H1 (cell line): ENCODE data around the gene NUDT2. TPM values are rescaled to one million over a fixed set of nuclear protein-coding genes. Genes with fewer than 3 reads are reported as not detected.

Experiments used
- CTCF ChIA-PET: fragments of 300-600 bp; sonication (Branson Sonifier 250); formaldehyde crosslinking; loops from one replicate; lab custom pipeline; 2021; ENCODE audit not compliant: partially characterized antibody; lab: Charles Lee
- POLR2A ChIA-PET: fragments of 300-600 bp; sonication (Branson Sonifier 250); formaldehyde crosslinking; loops from one replicate; lab custom pipeline; 2021; ENCODE audit warnings: inconsistent platforms; ENCODE audit not compliant: partially characterized antibody; lab: Charles Lee
- DNase-seq, 2 experiments: peaks; one replicate each; pipeline versions ENCODE4 v3.0.0 to v3.0.0-alpha.2; 2010 to 2022; ENCODE audit warnings: low spot score in 2 of 2, low read depth in 1 of 2, mixed read lengths in 1 of 2
- FAIRE-seq: peaks from 2 replicates; lab custom pipeline; 2011; peaks lifted over from hg19 to GRCh38; lab: Jason Lieb, UNC
- H2AFZ ChIP-seq: 2 replicates; pipeline ENCODE4 v1.8.1; 2012; ENCODE audit warnings: low read length, inconsistent platforms
- H2AK5ac ChIP-seq: 2 replicates; pipeline ENCODE4 v1.6.1; 2013; ENCODE audit warnings: low read depth, low read length
- H2BK120ac ChIP-seq: replicated peaks from 2 replicates; pipeline ENCODE3; 2013; ENCODE audit warnings: low read depth, low read length, inconsistent platforms
- H2BK12ac ChIP-seq: 2 replicates; pipeline ENCODE4 v1.6.1; 2013; ENCODE audit warnings: low read depth, low read length
- H2BK15ac ChIP-seq: 2 replicates; pipeline ENCODE4 v1.6.1; 2013; ENCODE audit warnings: low read length
- H2BK20ac ChIP-seq: 2 replicates; pipeline ENCODE4 v1.6.1; 2013; ENCODE audit warnings: low read length
- H2BK5ac ChIP-seq: 2 replicates; pipeline ENCODE4 v1.6.1; 2013; ENCODE audit warnings: low read depth, low read length
- H3K14ac ChIP-seq: 2 replicates; pipeline ENCODE4 v1.6.1; 2013; ENCODE audit warnings: inconsistent platforms; ENCODE audit not compliant: insufficient read length
- H3K18ac ChIP-seq: 2 replicates; pipeline ENCODE4 v1.6.1; 2013; ENCODE audit warnings: low read length; ENCODE audit errors: extremely low read depth
- H3K23ac ChIP-seq: 2 replicates; pipeline ENCODE4 v1.6.1; 2013; ENCODE audit warnings: inconsistent platforms; ENCODE audit not compliant: insufficient read length
- H3K23me2 ChIP-seq: 2 replicates; pipeline ENCODE4 v1.6.1; 2013; ENCODE audit warnings: low read depth, low read length
- H3K27ac ChIP-seq: 2 replicates; pipeline ENCODE4 v1.6.1; 2011; ENCODE audit warnings: low read depth, low read length, inconsistent platforms
- H3K27me3 ChIP-seq, 4 experiments: replicated peaks in 1 of 4; 1 replicate in 1 of 4; 2 replicates in 3 of 4; pipeline versions ENCODE4 v1.6.1 to v1.8.1; 2011 to 2013; ENCODE audit warnings: low read length in 3 of 4, mild to moderate bottlenecking in 3 of 4, inconsistent platforms in 2 of 4, mixed read lengths in 2 of 4, moderate library complexity in 1 of 4; ENCODE audit not compliant: control insufficient read depth in 3 of 4, insufficient read depth in 3 of 4; ENCODE audit errors: extremely low read depth in 1 of 4
- H3K36me3 ChIP-seq, 4 experiments: 2 replicates each; pipeline versions ENCODE4 v1.6.1 to v1.8.1; 2011 to 2013; ENCODE audit warnings: mild to moderate bottlenecking in 4 of 4, low read length in 3 of 4, moderate library complexity in 2 of 4, control low read depth in 1 of 4, inconsistent platforms in 1 of 4; ENCODE audit not compliant: insufficient read depth in 4 of 4, control insufficient read depth in 2 of 4
- H3K4ac ChIP-seq: replicated peaks from 2 replicates; pipeline ENCODE3; 2013; ENCODE audit warnings: low read length, low read depth, mixed read lengths, inconsistent platforms; ENCODE audit not compliant: insufficient read length
- H3K4me1 ChIP-seq, 4 experiments: replicated peaks in 1 of 4; 1 replicate in 1 of 4; 2 replicates in 3 of 4; pipeline versions ENCODE4 v1.6.1 to v1.8.1; 2011 to 2013; ENCODE audit warnings: low read length in 3 of 4, inconsistent platforms in 2 of 4, mixed read lengths in 1 of 4; ENCODE audit not compliant: insufficient read depth in 4 of 4, control insufficient read depth in 3 of 4
- H3K4me2 ChIP-seq, 2 experiments: 2 replicates each; pipeline versions ENCODE4 v1.6.1 to v1.8.1; 2011 to 2013; ENCODE audit warnings: low read depth in 2 of 2, low read length in 2 of 2, control low read depth in 1 of 2, inconsistent platforms in 1 of 2, mild to moderate bottlenecking in 1 of 2; ENCODE audit not compliant: insufficient read depth in 1 of 2
- H3K4me3 ChIP-seq, 4 experiments: fragments of 200-600, 300-600 bp in 1 of 4; sonication (generic), shearing (Covaris generic), sonication (Bioruptor Twin) in 1 of 4; 2 replicates each; pipeline versions ENCODE4 v1.5.1 to v1.8.1; 2011 to 2016; ENCODE audit warnings: low read length in 4 of 4, low read depth in 3 of 4, control low read depth in 2 of 4, inconsistent platforms in 2 of 4, mild to moderate bottlenecking in 2 of 4, mixed read lengths in 1 of 4, moderate library complexity in 1 of 4; ENCODE audit not compliant: insufficient read depth in 2 of 4; ENCODE audit errors: extremely low read depth in 1 of 4
- H3K56ac ChIP-seq: replicated peaks from 2 replicates; pipeline ENCODE3; 2013; ENCODE audit warnings: low read depth, mild to moderate bottlenecking, mixed read lengths, low read length, inconsistent platforms; ENCODE audit not compliant: insufficient read length
- H3K79me1 ChIP-seq: 2 replicates; pipeline ENCODE4 v1.6.1; 2013; ENCODE audit warnings: low read depth, low read length, control low read depth
- H3K79me2 ChIP-seq, 2 experiments: 2 replicates each; pipeline versions ENCODE4 v1.6.1 to v1.8.1; 2012 to 2013; ENCODE audit warnings: low read length in 2 of 2, mild to moderate bottlenecking in 2 of 2, inconsistent platforms in 1 of 2; ENCODE audit not compliant: insufficient read depth in 2 of 2, control insufficient read depth in 1 of 2
- H3K9ac ChIP-seq, 4 experiments: replicated peaks in 1 of 4; 1 replicate in 1 of 4; 2 replicates in 3 of 4; pipeline versions ENCODE4 v1.6.1 to v1.8.1; 2011 to 2013; ENCODE audit warnings: low read depth in 3 of 4, low read length in 3 of 4, control low read depth in 2 of 4, mild to moderate bottlenecking in 2 of 4, moderate library complexity in 2 of 4, inconsistent platforms in 1 of 4; ENCODE audit errors: extremely low read depth in 1 of 4
- H3K9me3 ChIP-seq, 2 experiments: 2 replicates each; pipeline versions ENCODE4 v1.6.1 to v1.8.1; 2012 to 2013; ENCODE audit warnings: mild to moderate bottlenecking in 2 of 2, moderate library complexity in 2 of 2, control low read depth in 1 of 2, inconsistent platforms in 1 of 2, low read depth in 1 of 2, low read length in 1 of 2, mixed read lengths in 1 of 2; ENCODE audit not compliant: insufficient read depth in 2 of 2
- H4K20me1 ChIP-seq, 2 experiments: replicated peaks in 1 of 2; 2 replicates each; pipeline versions ENCODE3 to v1.8.1; 2011 to 2013; ENCODE audit warnings: inconsistent platforms in 2 of 2, low read length in 2 of 2, mild to moderate bottlenecking in 1 of 2; ENCODE audit not compliant: insufficient read depth in 2 of 2, control insufficient read depth in 1 of 2
- H4K5ac ChIP-seq: 2 replicates; pipeline ENCODE4 v1.6.1; 2013; ENCODE audit warnings: low read length, low read depth, mixed read lengths, inconsistent platforms; ENCODE audit not compliant: insufficient read length
- H4K8ac ChIP-seq: 2 replicates; pipeline ENCODE4 v1.8.0; 2013; ENCODE audit warnings: mild to moderate bottlenecking, moderate library complexity, low read length, inconsistent platforms; ENCODE audit not compliant: insufficient read depth; ENCODE audit errors: extremely low read depth
- H4K91ac ChIP-seq: replicated peaks from 2 replicates; pipeline ENCODE3; 2013; ENCODE audit warnings: low read length, mixed read lengths, inconsistent platforms; ENCODE audit not compliant: insufficient read length
- BRCA1 ChIP-seq: IDR thresholded peaks from 2 replicates; pipeline ENCODE4 v1.6.1; 2012; ENCODE audit warnings: low read depth, low read length, improper control_type of control experiment
- CTBP2 ChIP-seq: IDR thresholded peaks from 2 replicates; pipeline ENCODE4 v1.7.0; 2011; ENCODE audit warnings: borderline replicate concordance, mild to moderate bottlenecking, moderate library complexity, mixed read lengths, low read length; ENCODE audit not compliant: insufficient read depth, insufficient read length
- GABPA ChIP-seq: IDR thresholded peaks from 2 replicates; pipeline ENCODE4 v1.6.1; 2011; ENCODE audit warnings: mild to moderate bottlenecking, low read length, moderate library complexity, borderline replicate concordance; ENCODE audit not compliant: insufficient read depth
- HDAC2 ChIP-seq, 2 experiments: fragments of 300-600 bp in 1 of 2; sonication (generic) in 1 of 2; IDR thresholded peaks; 2 replicates each; pipeline ENCODE4 v1.6.1; 2011 to 2012; ENCODE audit warnings: low read depth in 2 of 2, low read length in 2 of 2, mild to moderate bottlenecking in 2 of 2, moderate library complexity in 2 of 2, borderline replicate concordance in 1 of 2, inconsistent platforms in 1 of 2
- PHF8 ChIP-seq: fragments of 200-600 bp; sonication (generic); conservative IDR thresholded peaks from 2 replicates; pipeline ENCODE4 v1.7.1; 2012; ENCODE audit warnings: low read depth, mild to moderate bottlenecking, inconsistent platforms, low read length, moderate library complexity
- POU5F1 ChIP-seq: IDR thresholded peaks from 2 replicates; pipeline ENCODE4 v1.6.1; 2011; ENCODE audit warnings: low read depth, mild to moderate bottlenecking, low read length, moderate library complexity
- SIN3A ChIP-seq, 2 experiments: IDR thresholded peaks in 1 of 2; conservative IDR thresholded peaks in 1 of 2; 2 replicates each; pipeline ENCODE4 v1.6.1; 2011 to 2012; ENCODE audit warnings: low read length in 2 of 2, improper control_type of control experiment in 1 of 2, low read depth in 1 of 2, mild to moderate bottlenecking in 1 of 2
- SIRT6 ChIP-seq: IDR thresholded peaks from one replicate; pipeline ENCODE4 v1.7.1; 2012; ENCODE audit warnings: low read length, inconsistent platforms
- SP1 ChIP-seq: IDR thresholded peaks from 2 replicates; pipeline ENCODE4 v1.6.1; 2011; ENCODE audit warnings: low read depth, low read length
- SP2 ChIP-seq: IDR thresholded peaks from 2 replicates; pipeline ENCODE4 v1.6.1; 2012; ENCODE audit warnings: mild to moderate bottlenecking, low read length, inconsistent platforms
- SP4 ChIP-seq: IDR thresholded peaks from 2 replicates; pipeline ENCODE4 v1.6.1; 2012; ENCODE audit warnings: low read length, inconsistent platforms
- TBP ChIP-seq: IDR thresholded peaks from 2 replicates; pipeline ENCODE4 v1.6.1; 2011; ENCODE audit warnings: low read depth, low read length, improper control_type of control experiment
- TCF12 ChIP-seq: IDR thresholded peaks from 2 replicates; pipeline ENCODE4 v1.6.1; 2011; ENCODE audit warnings: low read depth, mild to moderate bottlenecking, low read length
- YY1 ChIP-seq: IDR thresholded peaks from 2 replicates; pipeline ENCODE4 v1.6.1; 2011; ENCODE audit warnings: low read depth, mild to moderate bottlenecking, low read length
- ZNF274 ChIP-seq: IDR thresholded peaks from 2 replicates; pipeline ENCODE4 v1.7.0; 2012; ENCODE audit warnings: low read length, borderline replicate concordance; ENCODE audit errors: extremely low read depth
- WGBS, 2 experiments: shearing (Covaris generic) in 1 of 2; methylation state at CpG; one replicate each; pipeline versions ENCODE4 v1.1.6 to v1.1.7; 2013 to 2015; ENCODE audit warnings: low lambda C conversion rate in 2 of 2, mixed read lengths in 2 of 2, inconsistent platforms in 1 of 2, low coverage in 1 of 2, missing lambda C conversion rate in 1 of 2; ENCODE audit not compliant: insufficient replicate concordance in 2 of 2, insufficient coverage in 1 of 2, insufficient read length in 1 of 2; ENCODE audit errors: extremely low coverage in 1 of 2, missing lambda C conversion rate in 1 of 2; 5-methylcytosine and 5-hydroxymethylcytosine counted together
- polyA plus RNA-seq, 7 experiments: library from polyadenylated mRNA; depleted of rRNA in 3 of 7; stranded (reverse) in 5 of 7; unstranded in 2 of 7; fragments of >200 nt in 5 of 7; fragments of 200-250 nt in 2 of 7; gene quantifications; 1 replicate in 5 of 7; 2 replicates in 1 of 7; 4 replicates in 1 of 7; pipeline versions ENCODE4 v1.2.1 to v1.2.3, GENCODE V29; 2011 to 2013; ENCODE audit warnings: missing spikeins in 2 of 7, mixed read lengths in 2 of 7
- total RNA-seq: library from RNA; stranded (reverse); fragmentation: NEBNext Ultra II Directional; extraction: Animal tissue kit (Norgen Biotek cat#: 25700); gene quantifications from 2 replicates; pipeline ENCODE4 v1.2.1, GENCODE V29; 2021

NUDT2 gene
- total and polyA plus RNA-seq, 2 of the 8 experiments (the other 6 are each of a cell fraction or from before 2014, with no cell fraction given), result 16.7 to 23.7 TPM

DNA sequence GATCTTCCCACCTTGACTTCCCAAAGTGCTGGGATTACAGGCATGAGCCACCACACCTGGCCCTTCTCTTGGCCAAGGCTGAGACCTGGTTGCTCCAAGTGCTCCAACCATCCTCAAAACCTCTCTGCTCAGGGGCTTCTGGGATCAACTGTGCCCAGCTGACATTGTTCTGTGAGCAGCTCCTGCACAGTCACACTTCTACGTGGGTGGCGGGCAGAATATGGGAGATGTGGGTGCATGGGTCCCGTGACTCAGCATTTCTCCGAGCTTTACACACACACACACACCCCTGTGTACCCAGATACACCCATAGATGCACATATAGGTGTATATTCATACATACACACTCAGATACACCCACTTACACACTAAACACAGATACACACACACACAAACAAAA is 57.9 kb downstream of the NUDT2 start:
- H3K79me1 ChIP-seq, result no peaks in the 10 kb centered on the region
- 81% methylated on average over 4 of the region's 4 CpGs; no CpG with 5 or more reads in 1 of the 2 experiments for WGBS, 2 experiments
- no peak for TF ChIP-seq SP2
- no peak for TF ChIP-seq TBP
- TF ChIP-seq POU5F1, result no peak
- no peak for TF ChIP-seq PHF8
- no peak for TF ChIP-seq SP1
- TF ChIP-seq GABPA, result no peak
- no peak for TF ChIP-seq SIN3A (conservative IDR thresholded peaks at IDR 0.05 in 1 of 2, IDR thresholded peaks at IDR 0.05 in 1 of 2; ENCODE audit: low read depth in 1 of 2, low read length in 2 of 2)
- TF ChIP-seq BRCA1, result no peak
- no peak for TF ChIP-seq SIRT6
- TF ChIP-seq YY1, result no peak
- no peak for TF ChIP-seq ZNF274
- no peak for TF ChIP-seq HDAC2 (IDR thresholded peaks at IDR 0.05; ENCODE audit: borderline replicate concordance in 1 of 2, low read depth in 2 of 2, low read length in 2 of 2)
- no peak for TF ChIP-seq TCF12
- no peak for TF ChIP-seq SP4
- no peak for TF ChIP-seq CTBP2

More for the DNA sequence above, 57.9 kb downstream of the NUDT2 start:
- FAIRE-seq (no peak), DNase-seq (no peak)
- Histone ChIP-seq H2BK5ac (no peak overlapping the region), H2AK5ac (no peak overlapping the region), H3K4me1 (no peaks in the 10 kb centered on the region), H2AFZ (no peak overlapping the region), H3K56ac (peak overlapping the region; percentile 69), H3K27ac (no peak overlapping the region), H2BK15ac (no peak overlapping the region), H3K4ac (no peak overlapping the region), H3K27me3 (peaks cover 0 to 7% (median 5%) of the 10 kb centered on the region in 4 experiments; a peak in 5 of 7 replicates), H4K5ac (no peak overlapping the region), H4K91ac (no peak overlapping the region), H2BK12ac (no peak overlapping the region), H3K4me3 (no peak overlapping the region), H2BK20ac (no peak overlapping the region), H3K9me3 (no peaks in the 10 kb centered on the region), H2BK120ac (no peak overlapping the region), H3K23me2 (no peaks in the 10 kb centered on the region; the same call in 1 of the 2 replicates), H3K4me2 (no peak overlapping the region), H4K20me1 (no peaks in the 10 kb centered on the region), H3K9ac (no peak overlapping the region), H3K14ac (no peak overlapping the region), H4K8ac (no peak overlapping the region), H3K79me2 (no peaks in the 10 kb centered on the region), H3K18ac (no peak overlapping the region), H3K36me3 (no peaks in the 10 kb centered on the region; a peak in 1 of 8 replicates), H3K23ac (no peak overlapping the region)
- ChIA-PET CTCF (interaction anchor here (0.8 to 2.2 kb wide), 8 partner anchors 8 to 204 kb away, joined by 3 to 6 read pairs (median 3); no protein-coding TSS in a partner anchor), POLR2A (interaction anchor here (1.2 kb wide), 1 partner anchor 10 kb away, joined by 4 read pairs; the partner anchor contains the start of gene MYORG)
